IMR-90 (cell line): Measurements from ENCODE around the gene MYO3B. TPM values are rescaled to one million over a fixed set of nuclear protein-coding genes. Genes with fewer than 3 reads are reported as not detected.

Source experiments
- ATAC-seq: fragments of 200-7000 bp; cut with Tn5 transposase; 2 replicates; pipeline ENCODE4 v1.9.1; 2020; ENCODE audit warnings: low read depth, mild to moderate bottlenecking, moderate library complexity
- BruUV-seq: library from RNA; stranded (reverse); fragments of 400-500 nt; replicated peaks from 2 replicates; lab custom pipeline; 2021; lab: Mats Ljungman, UMichigan
- CTCF ChIA-PET: fragments of 300-600 bp; formaldehyde crosslinking; extraction: SDS; loops from one replicate; lab custom pipeline; 2021; ENCODE audit warnings: antibody characterized with exemption; lab: Yijun Ruan, JAX
- POLR2A ChIA-PET: fragments of 300-600 bp; sonication (Branson Sonifier 250); formaldehyde crosslinking; loops from one replicate; lab custom pipeline; 2022; ENCODE audit warnings: antibody characterized with exemption; ENCODE audit not compliant: unreplicated experiment; lab: Charles Lee
- DNase-seq: peaks from one replicate; pipeline ENCODE4 v3.0.0; 2013
- H2AFZ ChIP-seq: replicated peaks from 2 replicates; pipeline ENCODE3; 2013; ENCODE audit warnings: low read length, mild to moderate bottlenecking; ENCODE audit not compliant: poor library complexity
- H2AK5ac ChIP-seq: 2 replicates; pipeline ENCODE4 v1.6.1; 2013; ENCODE audit warnings: low read depth, low read length, inconsistent platforms
- H2AK9ac ChIP-seq: replicated peaks from 2 replicates; pipeline ENCODE3; 2013; ENCODE audit warnings: mild to moderate bottlenecking, low read depth, low read length, moderate library complexity; ENCODE audit not compliant: poor library complexity
- H2BK120ac ChIP-seq: 2 replicates; pipeline ENCODE4 v1.6.1; 2013; ENCODE audit warnings: low read depth, low read length, inconsistent platforms
- H2BK15ac ChIP-seq: 3 replicates; pipeline ENCODE4 v1.6.1; 2013; ENCODE audit warnings: low read depth, low read length, inconsistent platforms
- H2BK20ac ChIP-seq: 2 replicates; pipeline ENCODE4 v1.6.1; 2013; ENCODE audit warnings: low read depth, mild to moderate bottlenecking, inconsistent platforms, low read length, moderate library complexity
- H2BK5ac ChIP-seq: 2 replicates; pipeline ENCODE4 v1.6.1; 2013; ENCODE audit warnings: mild to moderate bottlenecking, low read depth, low read length, inconsistent platforms; ENCODE audit not compliant: poor library complexity, severe bottlenecking
- H3K14ac ChIP-seq: replicated peaks from 2 replicates; pipeline ENCODE4 v1.6.1; 2013; ENCODE audit warnings: low read depth, low read length, inconsistent platforms
- H3K18ac ChIP-seq: 2 replicates; pipeline ENCODE4 v1.6.1; 2013; ENCODE audit warnings: low read depth, low read length, control low read depth
- H3K23ac ChIP-seq: 2 replicates; pipeline ENCODE4 v1.6.1; 2013; ENCODE audit warnings: low read depth, low read length, inconsistent platforms
- H3K27ac ChIP-seq: 2 replicates; pipeline ENCODE4 v1.5.1; 2013; ENCODE audit warnings: mild to moderate bottlenecking, control low read depth, low read length; ENCODE audit not compliant: insufficient read depth
- H3K27me3 ChIP-seq: 2 replicates; pipeline ENCODE4 v1.6.1; 2013; ENCODE audit warnings: low read length; ENCODE audit not compliant: control insufficient read depth, insufficient read depth
- H3K36me3 ChIP-seq: 2 replicates; pipeline ENCODE4 v1.6.1; 2013; ENCODE audit warnings: low read length, mixed read lengths; ENCODE audit not compliant: control insufficient read depth, insufficient read depth
- H3K4ac ChIP-seq: 2 replicates; pipeline ENCODE4 v1.6.1; 2013; ENCODE audit warnings: low read depth, low read length, inconsistent platforms
- H3K4me1 ChIP-seq: 2 replicates; pipeline ENCODE4 v1.6.1; 2013; ENCODE audit warnings: low read length, mixed read lengths; ENCODE audit not compliant: control insufficient read depth, insufficient read depth
- H3K4me2 ChIP-seq: 2 replicates; pipeline ENCODE4 v1.6.1; 2013; ENCODE audit warnings: low read depth, mild to moderate bottlenecking, control low read depth, low read length, moderate library complexity
- H3K4me3 ChIP-seq: 2 replicates; pipeline ENCODE4 v1.5.1; 2013; ENCODE audit warnings: low read depth, mild to moderate bottlenecking, control low read depth, low read length, moderate library complexity; ENCODE audit not compliant: insufficient read depth
- H3K56ac ChIP-seq: 2 replicates; pipeline ENCODE4 v1.6.1; 2013; ENCODE audit warnings: low read length, inconsistent platforms; ENCODE audit not compliant: insufficient read depth; ENCODE audit errors: extremely low read depth
- H3K79me1 ChIP-seq, 2 experiments: 2 replicates each; pipeline ENCODE4 v1.6.1; 2013; ENCODE audit warnings: low read length in 2 of 2, inconsistent platforms in 1 of 2, low read depth in 1 of 2
- H3K9ac ChIP-seq: 2 replicates; pipeline ENCODE4 v1.6.1; 2013; ENCODE audit warnings: low read depth, low read length, control low read depth
- H3K9me1 ChIP-seq: 2 replicates; pipeline ENCODE4 v1.6.1; 2013; ENCODE audit warnings: low read length, inconsistent platforms; ENCODE audit not compliant: insufficient read depth
- H3K9me3 ChIP-seq: 2 replicates; pipeline ENCODE4 v1.6.1; 2013; ENCODE audit warnings: low read length; ENCODE audit not compliant: control insufficient read depth, insufficient read depth
- H4K20me1 ChIP-seq: 2 replicates; pipeline ENCODE4 v1.6.1; 2013; ENCODE audit warnings: low read length, inconsistent platforms; ENCODE audit not compliant: insufficient read depth
- H4K5ac ChIP-seq: 2 replicates; pipeline ENCODE4 v1.6.1; 2013; ENCODE audit warnings: mild to moderate bottlenecking, low read depth, low read length, control low read depth
- H4K8ac ChIP-seq, 2 experiments: 2 replicates each; pipeline ENCODE4 v1.6.1; 2013; ENCODE audit warnings: low read depth in 2 of 2, low read length in 2 of 2, control low read depth in 1 of 2, inconsistent platforms in 1 of 2
- H4K91ac ChIP-seq: 2 replicates; pipeline ENCODE4 v1.6.1; 2013; ENCODE audit warnings: low read depth, low read length, inconsistent platforms; ENCODE audit not compliant: insufficient read depth
- BHLHE40 ChIP-seq: fragments of 150-350 bp; IDR thresholded peaks from 2 replicates; pipeline ENCODE4 v1.6.1; 2016; ENCODE audit warnings: mild to moderate bottlenecking, low read depth, low read length
- CEBPB ChIP-seq: IDR thresholded peaks from 2 replicates; pipeline ENCODE4 v1.6.1; 2012; ENCODE audit warnings: low read depth, low read length, improper control_type of control experiment
- CTCF ChIP-seq: conservative IDR thresholded peaks from 2 replicates; pipeline ENCODE4 v1.5.1; 2012; ENCODE audit warnings: mild to moderate bottlenecking, low read depth, low read length, improper control_type of control experiment
- ELK1 ChIP-seq: fragments of 150-350 bp; IDR thresholded peaks from 2 replicates; pipeline ENCODE4 v1.6.1; 2016; ENCODE audit warnings: low read depth, mild to moderate bottlenecking, low read length, moderate library complexity, borderline replicate concordance
- FOS ChIP-seq: fragments of 150-350 bp; IDR thresholded peaks from 2 replicates; pipeline ENCODE4 v1.6.1; 2016; ENCODE audit warnings: low read depth, low read length
- MAZ ChIP-seq: IDR thresholded peaks from 2 replicates; pipeline ENCODE4 v1.6.1; 2012; ENCODE audit warnings: low read depth, mild to moderate bottlenecking, low read length, improper control_type of control experiment, moderate library complexity, borderline replicate concordance
- NFE2L2 ChIP-seq: fragments of 150-350 bp; IDR thresholded peaks from 2 replicates; pipeline ENCODE4 v1.6.1; 2016; ENCODE audit warnings: low read depth, mild to moderate bottlenecking, low read length
- POLR2A ChIP-seq: IDR thresholded peaks from 2 replicates; pipeline ENCODE4 v1.6.1; 2012; ENCODE audit warnings: mild to moderate bottlenecking, low read depth, low read length
- RAD21 ChIP-seq: IDR thresholded peaks from 2 replicates; pipeline ENCODE4 v1.6.1; 2012; ENCODE audit warnings: low read length, improper control_type of control experiment
- RCOR1 ChIP-seq: IDR thresholded peaks from 2 replicates; pipeline ENCODE4 v1.6.1; 2012; ENCODE audit warnings: mild to moderate bottlenecking, low read length, improper control_type of control experiment; ENCODE audit not compliant: insufficient replicate concordance
- SMC3 ChIP-seq: fragments of 150-350 bp; IDR thresholded peaks from 2 replicates; pipeline ENCODE4 v1.6.1; 2016; ENCODE audit warnings: low read depth, mild to moderate bottlenecking, antibody characterized with exemption, low read length, moderate library complexity
- USF2 ChIP-seq: fragments of 150-350 bp; IDR thresholded peaks from 2 replicates; pipeline ENCODE4 v1.6.1; 2017; ENCODE audit warnings: mild to moderate bottlenecking, antibody characterized with exemption, low read length, low read depth
- WGBS, 2 experiments: methylation state at CpG; one replicate each; pipeline versions ENCODE4 v1.1.5 to v1.1.7; 2013; ENCODE audit warnings: missing lambda C conversion rate in 2 of 2; ENCODE audit not compliant: insufficient read length in 1 of 2; ENCODE audit errors: extremely low coverage in 2 of 2; 5-methylcytosine and 5-hydroxymethylcytosine counted together
- dilution Hi-C: fragments of 300-500 bp; cut with HindIII; formaldehyde crosslinking; loops from one replicate; pipeline ENCODE4 v1.14.3; 2018; ENCODE audit warnings: low sequenced_read_pairs; ENCODE audit not compliant: unreplicated experiment
- in situ Hi-C: fragments of 300-500 bp; cut with MboI; formaldehyde crosslinking; loops from 3 replicates; pipeline ENCODE4 v1.14.3; 2019; ENCODE audit warnings: low sequenced_read_pairs, inconsistent platforms, mixed read lengths
- intact Hi-C: fragments of 100-400 bp; cut with micrococcal nuclease; formaldehyde crosslinking; loops from 2 replicates; pipeline ENCODE4 v1.10.0; 2022
- polyA plus RNA-seq, 3 experiments: library from polyadenylated mRNA; depleted of rRNA; stranded (reverse); fragments of >200 nt; gene quantifications; 2 replicates each; pipeline ENCODE4 v1.2.3, GENCODE V29; 2012; ENCODE audit warnings: low replicate concordance in 1 of 3
- total RNA-seq: library from RNA; depleted of rRNA; stranded (reverse); fragments of >200 nt; gene quantifications from 2 replicates; pipeline ENCODE4 v1.2.3, GENCODE V29; 2012

MYO3B gene
- total and polyA plus RNA-seq, 2 of the 4 experiments (the other 2 are of a cell fraction) = 0.02 TPM; not detected in 1

GRCh38 chr2:170218931-170219330 lies 41.0 kb downstream of the MYO3B start:
- peak overlapping the region; percentile 71; the same call in 1 of the 2 replicates for H2BK120ac ChIP-seq
- no peak overlapping the region for H3K9ac ChIP-seq
- no peaks in the 10 kb centered on the region for H3K27me3 ChIP-seq
- H2AK5ac ChIP-seq = peak overlapping the region; percentile 63; the same call in 1 of the 2 replicates
- peaks cover 12% of the 10 kb centered on the region for H3K4me1 ChIP-seq
- H2AFZ ChIP-seq = no peak overlapping the region
- H3K14ac ChIP-seq = 0 out of 2 replicates have a peak overlapping the region, but pooled peaks have one; percentile 55
- peak overlapping the region; percentile 66; the same call in 1 of the 2 replicates for H2BK20ac ChIP-seq
- H2BK5ac ChIP-seq = peak overlapping the region; percentile 13
- ATAC-seq (no peak), DNase-seq (no peak)
- no peak overlapping the region for H3K23ac ChIP-seq
- H3K27ac ChIP-seq = peak overlapping the region; percentile 40; the same call in 1 of the 2 replicates
- H3K4ac ChIP-seq = peak overlapping the region; percentile 61
- no peaks in the 10 kb centered on the region for H4K20me1 ChIP-seq
- H3K79me1 ChIP-seq = 0 out of 4 replicates have a peak, but pooled peaks cover 0 to 3% of the 10 kb centered on the region in 2 experiments
- H3K9me1 ChIP-seq = peaks cover 5% of the 10 kb centered on the region
- intact Hi-C loops (no loop called here), in situ Hi-C loops (no loop called here), dilution Hi-C loops (no loop called here)
- no peak overlapping the region for H3K4me2 ChIP-seq
- H2AK9ac ChIP-seq = no peak overlapping the region
- CTCF ChIA-PET = no interaction called here
- H4K5ac ChIP-seq = peak overlapping the region; percentile 71
- no peak for TF ChIP-seq SMC3
- no peak for TF ChIP-seq NFE2L2
- no peak for TF ChIP-seq CEBPB
- no peak for TF ChIP-seq CTCF
- no peak for TF ChIP-seq BHLHE40
- no peak for TF ChIP-seq USF2
- TF ChIP-seq MAZ = no peak
- no peak for TF ChIP-seq RAD21
- TF ChIP-seq RCOR1 = no peak
- TF ChIP-seq FOS = no peak
- no peak for TF ChIP-seq ELK1
- TF ChIP-seq POLR2A = no peak
- no peak overlapping the region for H3K4me3 ChIP-seq
- POLR2A ChIA-PET = interaction anchor here (0.6 kb wide), 1 partner anchor 756 kb away, joined by 3 read pairs; no protein-coding TSS in a partner anchor
- no peaks in the 10 kb centered on the region for H3K9me3 ChIP-seq
- H3K56ac ChIP-seq = no peak overlapping the region
- H3K36me3 ChIP-seq = no peaks in the 10 kb centered on the region
- no peak overlapping the region for H4K91ac ChIP-seq
- no TSS peak for BruUV-seq
- no CpG with 5 or more reads among the region's 1 CpG for WGBS, 2 experiments
- no peak overlapping the region for H4K8ac ChIP-seq
- peak overlapping the region; percentile 87 for H3K18ac ChIP-seq
- no peak overlapping the region for H2BK15ac ChIP-seq
